ENCODE measurements around the gene LAMP5. TPM values are rescaled to one million over a fixed set of nuclear protein-coding genes. Genes with fewer than 3 reads are reported as not detected.

The LAMP5 gene
- total and polyA plus RNA-seq, 9 of the 15 experiments (the other 6 are each of a cell fraction or from before 2014, with no cell fraction given) = not detected

GRCh38 chr20:9490161-9490560 is 24.2 kb upstream of the LAMP5 start:
- Histone ChIP-seq H3K9ac (ENCODE audit: insufficient read depth in 1 of 2, low read depth in 2 of 2, low read length in 2 of 2) (no peak overlapping the region), H3K4me1 (replicated peaks in 1 of 2; ENCODE audit: control insufficient read depth in 2 of 2, insufficient read depth in 2 of 2, low read length in 2 of 2) (no peaks in the 10 kb centered on the region), H4K20me1 (replicated peaks; ENCODE audit: control insufficient read depth, insufficient read depth, low read length) (no peaks in the 10 kb centered on the region), H3K36me3 (ENCODE audit: control insufficient read depth, insufficient read depth, low read length) (no peaks in the 10 kb centered on the region), H3K27me3 (ENCODE audit: control insufficient read depth in 2 of 2, insufficient read depth in 2 of 2, low read length in 2 of 2) (no peaks in the 10 kb centered on the region), H3K79me2 (ENCODE audit: control insufficient read depth, insufficient read depth, low read length) (no peaks in the 10 kb centered on the region), H3K4me2 (ENCODE audit: insufficient read depth, low read length) (no peak overlapping the region), H3K9me3 (replicated peaks; ENCODE audit: control insufficient read depth, insufficient read depth, low read depth, low read length) (no peaks in the 10 kb centered on the region), H2AFZ (ENCODE audit: low read depth, low read length) (no peak overlapping the region), H3K4me3 (no peak overlapping the region), H3K9me1 (ENCODE audit: control insufficient read depth, insufficient read depth, low read length) (no peaks in the 10 kb centered on the region), H3K27ac (ENCODE audit: extremely low read depth, low read depth, low read length) (no peak overlapping the region)
- 8% methylated on average over 2 of the region's 3 CpGs for WGBS (ENCODE audit: insufficient coverage, low coverage, missing lambda C conversion rate)
- in situ Hi-C loops (cut with MboI) = no loop called here
- ATAC-seq (no peak), DNase-seq (ENCODE audit: extremely low read depth in 1 of 4, low spot score in 3 of 4) (no peak), FAIRE-seq (no peak)
- intact Hi-C loops (cut with micrococcal nuclease) = no loop called here
- no TSS peak for BruUV-seq (replicated peaks)
- POLR2A ChIA-PET = no interaction called here
- CTCF ChIA-PET (ENCODE audit: low intra/inter-chr PET ratio) = no interaction called here
- TF ChIP-seq STAT5A (IDR thresholded peaks at IDR 0.05; ENCODE audit: borderline replicate concordance, low read length) (no peak), SRSF3 (IDR thresholded peaks at IDR 0.05; ENCODE audit: insufficient read depth, low read length) (no peak), HES1 (IDR thresholded peaks at IDR 0.05; ENCODE audit: low read depth) (no peak), ZNF79 (CRISPR knock-in tag; IDR thresholded peaks at IDR 0.05; ENCODE audit: low read depth) (no peak), E2F6 (IDR thresholded peaks at IDR 0.05; ENCODE audit: borderline replicate concordance in 1 of 2, extremely low read depth in 1 of 2, insufficient read depth in 1 of 2, insufficient read length in 1 of 2, low read depth in 1 of 2, low read length in 1 of 2, poor library complexity in 1 of 2, severe bottlenecking in 1 of 2) (no peak), ELK3 (CRISPR knock-in tag; IDR thresholded peaks at IDR 0.05) (no peak), CEBPG (CRISPR knock-in tag; IDR thresholded peaks at IDR 0.05) (no peak), CEBPG (tag; conservative IDR thresholded peaks at IDR 0.05 in 1 of 2, IDR thresholded peaks at IDR 0.05 in 1 of 2) (no peak), SIX5 (IDR thresholded peaks at IDR 0.05; ENCODE audit: borderline replicate concordance in 1 of 2, insufficient read depth in 1 of 2, low read depth in 1 of 2, low read length in 2 of 2) (no peak), MIER1 (IDR thresholded peaks at IDR 0.05; ENCODE audit: low read depth) (no peak), SPI1 (IDR thresholded peaks at IDR 0.05; ENCODE audit: borderline replicate concordance, low read depth, low read length) (no peak), CREM (IDR thresholded peaks at IDR 0.05; ENCODE audit: low read depth) (no peak), CBFA2T3 (IDR thresholded peaks at IDR 0.05) (no peak), TOE1 (IDR thresholded peaks at IDR 0.05; ENCODE audit: borderline replicate concordance) (no peak), TOE1 (CRISPR knock-in tag; IDR thresholded peaks at IDR 0.05; ENCODE audit: borderline replicate concordance, low read depth) (no peak), POLR2AphosphoS2 (IDR thresholded peaks at IDR 0.05; ENCODE audit: low read length) (no peak), ZFX (CRISPR knock-in tag; IDR thresholded peaks at IDR 0.05) (no peak), ZNF280A (IDR thresholded peaks at IDR 0.05; ENCODE audit: low read depth, partially characterized antibody) (no peak)

Measured in K562 (cell line).